IPS-18a (cell line): Measurements from ENCODE around the gene MYH10.

Experiments
- H3K27ac ChIP-seq: one replicate; pipeline ENCODE4 v1.5.1; 2013; ENCODE audit warnings: low read length
- H3K27me3 ChIP-seq: one replicate; pipeline ENCODE4 v1.6.1; 2013; ENCODE audit warnings: mild to moderate bottlenecking, low read length; ENCODE audit not compliant: control insufficient read depth, insufficient read depth
- H3K36me3 ChIP-seq: one replicate; pipeline ENCODE4 v1.6.1; 2013; ENCODE audit warnings: low read depth, low read length; ENCODE audit not compliant: control insufficient read depth
- H3K4me1 ChIP-seq: one replicate; pipeline ENCODE4 v1.6.1; 2013; ENCODE audit warnings: low read depth, low read length; ENCODE audit not compliant: control insufficient read depth
- H3K4me3 ChIP-seq: one replicate; pipeline ENCODE4 v1.5.1; 2013; ENCODE audit warnings: low read length
- H3K9ac ChIP-seq: one replicate; pipeline ENCODE4 v1.6.1; 2013; ENCODE audit warnings: mild to moderate bottlenecking, low read length, moderate library complexity
- H3K9me3 ChIP-seq: one replicate; pipeline ENCODE4 v1.6.1; 2013; ENCODE audit warnings: low read depth, low read length; ENCODE audit not compliant: control insufficient read depth

MYH10 gene

DNA sequence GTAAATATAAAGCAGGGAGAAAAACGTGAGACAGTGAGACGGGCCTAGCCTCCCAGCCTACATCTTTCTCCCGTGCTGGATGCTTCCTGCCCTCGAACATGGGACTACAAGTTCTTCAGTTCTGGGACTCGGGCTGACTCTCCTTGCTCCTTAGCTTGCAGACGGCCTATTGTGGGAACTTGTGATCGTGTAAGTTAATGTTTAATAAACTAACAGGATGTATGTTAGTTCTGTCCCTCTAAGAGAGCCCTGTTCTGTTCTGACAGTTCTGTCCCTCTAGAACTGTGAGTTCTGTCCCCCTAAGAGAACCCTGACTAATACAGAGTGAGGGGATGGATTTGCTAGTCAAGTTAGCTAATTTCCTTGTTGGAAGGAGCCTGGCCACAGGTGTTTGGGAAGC lies 16.7 kb upstream of the MYH10 start:
- no peak overlapping the region for H3K27ac ChIP-seq
- H3K4me3 ChIP-seq: no peak overlapping the region
- H3K4me1 ChIP-seq: peaks cover 3% of the 10 kb centered on the region
- no peaks in the 10 kb centered on the region for H3K9me3 ChIP-seq
- no peak overlapping the region for H3K9ac ChIP-seq
- H3K36me3 ChIP-seq: no peaks in the 10 kb centered on the region
- H3K27me3 ChIP-seq: no peaks in the 10 kb centered on the region

GRCh38 chr17:8644507-8644902 lies 14.0 kb upstream of the MYH10 start:
- Histone ChIP-seq H3K36me3 (no peaks in the 10 kb centered on the region), H3K4me1 (peaks cover 3% of the 10 kb centered on the region), H3K4me3 (no peak overlapping the region), H3K27ac (no peak overlapping the region), H3K9me3 (no peaks in the 10 kb centered on the region), H3K9ac (no peak overlapping the region), H3K27me3 (no peaks in the 10 kb centered on the region)

DNA sequence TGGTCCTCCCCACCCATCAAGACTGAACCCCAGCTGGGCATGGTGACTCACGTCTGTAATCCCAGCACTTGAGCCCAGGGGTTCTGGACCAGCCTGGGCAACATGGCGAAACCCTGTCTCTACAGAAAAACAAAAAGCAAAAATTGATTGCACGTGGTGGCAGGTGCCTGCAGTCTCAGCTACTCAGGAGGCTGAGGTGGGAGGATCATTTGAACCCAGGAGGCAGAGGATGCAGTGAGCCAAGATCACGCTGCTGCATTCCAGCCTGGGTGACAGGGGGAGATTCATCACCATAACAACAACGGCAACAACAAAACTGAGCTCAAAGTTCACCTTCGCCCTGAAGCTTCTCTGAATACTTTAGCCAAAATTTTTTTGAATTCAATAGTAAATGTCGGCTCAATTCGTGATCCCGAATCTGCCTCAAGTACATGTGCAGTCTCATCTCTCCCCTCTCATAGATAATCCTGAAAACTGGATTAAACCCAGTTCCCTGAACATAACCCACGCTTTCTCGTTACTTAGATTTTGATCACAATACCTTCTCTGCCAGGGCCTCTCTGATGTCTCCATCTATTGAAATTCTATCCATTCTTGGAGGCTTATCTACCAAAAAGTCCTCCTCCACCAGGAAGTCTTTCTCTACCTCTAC lies 13.5 kb upstream of the MYH10 start:
- Histone ChIP-seq H3K27ac (no peak overlapping the region), H3K27me3 (no peaks in the 10 kb centered on the region)

GRCh38 chr17:8639709-8640108 lies 9.2 kb upstream of the MYH10 start:
- Histone ChIP-seq H3K9me3 (no peaks in the 10 kb centered on the region), H3K27me3 (no peaks in the 10 kb centered on the region), H3K9ac (no peak overlapping the region), H3K4me3 (no peak overlapping the region), H3K4me1 (peaks cover 3% of the 10 kb centered on the region), H3K36me3 (no peaks in the 10 kb centered on the region), H3K27ac (no peak overlapping the region)

More for the DNA sequence above, 13.5 kb upstream of the MYH10 start:
- peaks cover 3% of the 10 kb centered on the region for H3K4me1 ChIP-seq
- H3K36me3 ChIP-seq: no peaks in the 10 kb centered on the region
- no peak overlapping the region for H3K9ac ChIP-seq
- no peak overlapping the region for H3K4me3 ChIP-seq
- no peaks in the 10 kb centered on the region for H3K9me3 ChIP-seq

- Histone ChIP-seq H3K9ac (peak overlapping the region; percentile 76), H3K27me3 (no peaks in the 10 kb centered on the region), H3K4me1 (peaks cover 22% of the 10 kb centered on the region), H3K4me3 (peak overlapping the region; percentile 84), H3K27ac (no peak overlapping the region), H3K36me3 (no peaks in the 10 kb centered on the region), H3K9me3 (no peaks in the 10 kb centered on the region)
Observed at GRCh38 chr17:8632061-8632460, 1.5 kb upstream of the MYH10 start.

- Histone ChIP-seq H3K4me1 (peaks cover 22% of the 10 kb centered on the region), H3K9me3 (no peaks in the 10 kb centered on the region), H3K27me3 (no peaks in the 10 kb centered on the region), H3K9ac (peak overlapping the region; percentile 76), H3K36me3 (no peaks in the 10 kb centered on the region), H3K4me3 (peak overlapping the region; percentile 84), H3K27ac (peak overlapping the region; percentile 75)
Observed at GRCh38 chr17:8631554-8631877, 991 bp upstream of the MYH10 start.

- no peaks in the 10 kb centered on the region for H3K27me3 ChIP-seq
- H3K4me3 ChIP-seq: peak overlapping the region; percentile 84
- H3K4me1 ChIP-seq: peaks cover 22% of the 10 kb centered on the region
- peaks cover under 1% of the 10 kb centered on the region for H3K36me3 ChIP-seq
- peak overlapping the region; percentile 76 for H3K9ac ChIP-seq
- H3K27ac ChIP-seq: peak overlapping the region; percentile 75
- H3K9me3 ChIP-seq: no peaks in the 10 kb centered on the region
Observed at GRCh38 chr17:8630802-8631553, 453 bp upstream of the MYH10 start.

GRCh38 chr17:8629371-8630226 lies 926 bp downstream of the MYH10 start:
- Histone ChIP-seq H3K9me3 (no peaks in the 10 kb centered on the region), H3K9ac (peak overlapping the region; percentile 93), H3K27me3 (no peaks in the 10 kb centered on the region), H3K27ac (peak overlapping the region; percentile 67), H3K36me3 (peaks cover 3% of the 10 kb centered on the region), H3K4me3 (peak overlapping the region; percentile 77), H3K4me1 (peaks cover 22% of the 10 kb centered on the region)

DNA sequence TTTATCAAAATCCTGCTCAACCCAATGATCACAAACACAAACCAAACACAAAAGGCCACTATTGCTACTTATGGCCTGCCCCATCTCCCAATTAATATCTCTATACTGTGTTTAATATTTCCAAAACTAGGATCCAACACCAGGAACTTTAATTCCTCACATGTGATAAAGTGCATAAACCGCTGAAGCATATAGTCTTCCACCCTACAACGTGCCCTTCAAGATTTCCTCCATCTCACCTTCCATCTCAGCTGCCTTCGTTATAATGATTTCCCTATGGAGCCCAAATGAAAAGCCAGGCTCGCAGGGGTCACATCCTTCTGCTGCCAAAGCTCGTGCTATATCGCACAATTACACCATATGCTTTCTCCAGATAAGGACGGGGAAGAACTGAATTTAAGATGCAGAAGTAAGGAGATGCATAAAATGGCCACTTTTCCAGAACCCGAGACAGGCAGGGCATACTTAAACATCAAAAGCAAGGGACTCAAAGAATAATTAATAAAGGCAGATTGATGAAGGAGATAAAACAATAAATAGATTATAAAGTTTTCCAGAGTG lies 1.8 kb downstream of the MYH10 start:
- no peak overlapping the region for H3K27ac ChIP-seq
- H3K4me1 ChIP-seq: peaks cover 28% of the 10 kb centered on the region
- H3K9me3 ChIP-seq: no peaks in the 10 kb centered on the region
- H3K36me3 ChIP-seq: peaks cover 3% of the 10 kb centered on the region
- peak overlapping the region; percentile 77 for H3K4me3 ChIP-seq
- H3K27me3 ChIP-seq: no peaks in the 10 kb centered on the region
- H3K9ac ChIP-seq: peak overlapping the region; percentile 93

DNA sequence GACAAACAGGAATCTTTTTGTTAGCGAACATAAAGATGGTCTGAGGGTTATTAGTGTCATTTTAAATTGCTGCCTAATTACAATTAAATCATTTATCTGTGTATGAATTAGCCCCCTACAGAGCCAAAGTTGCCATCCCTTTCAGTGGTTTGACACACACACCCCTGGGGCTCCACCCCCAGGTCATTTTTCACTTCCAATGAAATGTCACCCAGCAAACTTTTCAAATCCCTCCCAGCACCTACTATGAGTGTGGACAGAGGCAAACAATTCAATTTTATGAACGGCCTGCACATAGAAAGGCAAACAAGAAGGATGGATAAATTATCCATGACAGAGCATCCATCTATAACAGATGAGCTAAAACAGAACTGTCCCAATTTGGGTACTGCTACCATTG lies 2.4 kb downstream of the MYH10 start:
- Histone ChIP-seq H3K4me1 (peaks cover 28% of the 10 kb centered on the region), H3K27me3 (no peaks in the 10 kb centered on the region), H3K9me3 (no peaks in the 10 kb centered on the region), H3K36me3 (peaks cover 4% of the 10 kb centered on the region), H3K9ac (peak overlapping the region; percentile 93), H3K4me3 (peak overlapping the region; percentile 77), H3K27ac (no peak overlapping the region)

GRCh38 chr17:8623591-8623990 lies 6.9 kb downstream of the MYH10 start:
- Histone ChIP-seq H3K4me3 (no peak overlapping the region), H3K27ac (no peak overlapping the region), H3K4me1 (peaks cover 19% of the 10 kb centered on the region), H3K9ac (no peak overlapping the region), H3K27me3 (no peaks in the 10 kb centered on the region), H3K9me3 (no peaks in the 10 kb centered on the region), H3K36me3 (peaks cover 37% of the 10 kb centered on the region)
